Gastroesophageal sphincter (tissue), 3 donors: ENCODE results near the gene CYSRT1.

Source experiments
- CTCF ChIP-seq, 4 experiments: fragments of 200-600 bp in 2 of 4; fragments of 450-650 bp in 2 of 4; sonication (generic) in 1 of 4; IDR thresholded peaks; one replicate each; pipeline ENCODE4 v1.5.1; 2017 to 2019; ENCODE audit warnings: antibody characterized with exemption in 4 of 4, mild to moderate bottlenecking in 2 of 4, moderate library complexity in 2 of 4
- POLR2AphosphoS5 ChIP-seq: sonication (generic); formaldehyde crosslinking; IDR thresholded peaks from one replicate; pipeline ENCODE4 v1.6.1; 2017; ENCODE audit warnings: antibody characterized with exemption

GRCh38 chr9:137250329-137251193 is 25.6 kb downstream of the CYSRT1 start:
- TF ChIP-seq CTCF (IDR thresholded peaks at IDR 0.05) (no peak), POLR2AphosphoS5 (no peak)
